NB4 (cell line): ENCODE data around the gene GCDH.

ENCODE experiments used
- CTCF ChIP-seq: IDR thresholded peaks from one replicate; pipeline ENCODE4 v1.5.1; 2012; ENCODE audit warnings: low read depth, low read length
- POLR2A ChIP-seq: IDR thresholded peaks from 2 replicates; pipeline ENCODE4 v1.6.1; 2011; ENCODE audit warnings: mild to moderate bottlenecking; ENCODE audit not compliant: insufficient read length; ENCODE audit errors: extremely low read depth

DNA sequence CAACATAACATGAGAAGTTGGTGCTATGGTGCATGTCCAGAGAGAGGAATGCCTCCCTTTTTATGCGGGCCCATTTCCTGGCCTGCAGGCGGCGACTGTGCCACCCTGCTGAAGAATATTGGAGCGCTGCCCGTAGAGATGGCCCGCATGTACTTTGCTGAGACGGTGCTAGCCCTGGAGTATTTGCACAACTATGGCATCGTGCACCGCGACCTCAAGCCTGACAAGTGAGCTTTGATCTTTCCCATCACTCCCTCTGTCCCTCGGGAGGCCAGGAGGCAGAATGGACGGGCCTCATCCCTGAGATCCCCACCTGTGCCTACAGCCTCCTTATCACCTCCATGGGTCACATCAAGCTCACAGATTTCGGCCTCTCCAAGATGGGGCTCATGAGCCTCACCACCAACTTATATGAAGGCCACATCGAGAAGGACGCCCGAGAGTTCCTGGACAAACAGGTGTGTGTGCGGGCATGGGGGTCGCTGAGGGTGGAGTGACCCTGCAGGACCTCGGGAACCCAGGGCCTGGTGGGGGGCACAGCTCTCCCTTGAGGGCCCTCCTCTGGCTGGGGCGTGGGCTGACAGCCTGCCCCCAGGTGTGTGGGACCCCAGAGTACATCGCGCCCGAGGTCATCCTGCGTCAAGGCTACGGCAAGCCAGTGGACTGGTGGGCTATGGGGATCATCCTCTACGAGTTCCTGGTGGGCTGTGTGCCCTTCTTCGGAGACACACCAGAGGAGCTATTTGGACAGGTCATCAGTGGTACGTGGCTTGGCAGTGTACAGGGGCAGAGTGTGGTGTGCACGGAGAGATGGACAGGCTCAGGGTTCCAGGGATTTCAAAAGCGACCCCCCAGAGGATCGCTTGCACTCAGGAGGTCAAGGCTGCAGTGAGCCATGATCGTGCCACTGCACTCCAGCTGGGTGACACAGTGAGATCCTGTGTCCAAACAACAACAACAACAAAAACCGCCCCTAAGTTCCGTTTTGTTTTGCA lies 25.9 kb upstream of the GCDH start:
- peak; percentile 31 for TF ChIP-seq CTCF
- TF ChIP-seq POLR2A: no peak
